Measurements from ENCODE around the gene SIT1.
"Not testable (repeated sequence)": the region's sequence is repeated elsewhere in the genome, so short reads cannot be mapped to it uniquely, and the experiment has no call there.

The SIT1 gene

GRCh38 chr9:35636135-35636876 lies 14.4 kb downstream of the SIT1 start:
- no peak for DNase-seq

GRCh38 chr9:35635730-35636129 lies 15.0 kb downstream of the SIT1 start:
- DNase-seq: no peak

GRCh38 chr9:35629597-35629996 lies 21.1 kb downstream of the SIT1 start:
- no peak for DNase-seq

- no peak for DNase-seq
Measured at GRCh38 chr9:35628389-35628991, 22.2 kb downstream of the SIT1 start.

GRCh38 chr9:35627575-35627974 lies 23.2 kb downstream of the SIT1 start:
- no peak for DNase-seq

GRCh38 chr9:35619800-35620158 lies 31.0 kb downstream of the SIT1 start:
- DNase-seq: no peak

GRCh38 chr9:35618854-35619799 lies 31.6 kb downstream of the SIT1 start:
- no peak for DNase-seq

GRCh38 chr9:35618325-35618727 lies 32.4 kb downstream of the SIT1 start, which contains the start of gene CD72:
Gene CD72, minus strand, starts transcription at chr9:35618413. Its CDS starts 110 bp downstream, at chr9:35618303.
- DNase-seq: no peak

GRCh38 chr9:35617548-35617947 lies 33.2 kb downstream of the SIT1 start:
- DNase-seq: no peak

- DNase-seq: no peak
Measured at GRCh38 chr9:35616681-35617459, 33.9 kb downstream of the SIT1 start.

- no peak for DNase-seq
Measured at GRCh38 chr9:35615981-35616680, 34.6 kb downstream of the SIT1 start.

- DNase-seq: no peak
Measured at GRCh38 chr9:35612843-35613242, 37.9 kb downstream of the SIT1 start.

GRCh38 chr9:35612066-35612465 lies 38.7 kb downstream of the SIT1 start:
- DNase-seq: not testable (repeated sequence)

GRCh38 chr9:35611230-35611797 lies 39.4 kb downstream of the SIT1 start:
- no peak for DNase-seq

- DNase-seq: no peak
Measured at GRCh38 chr9:35609820-35610163, 40.9 kb downstream of the SIT1 start.

GRCh38 chr9:35609001-35609819 lies 41.5 kb downstream of the SIT1 start:
- no peak for DNase-seq

- no peak for DNase-seq
Measured at GRCh38 chr9:35608221-35608620, 42.5 kb downstream of the SIT1 start.

- DNase-seq: no peak
Measured at GRCh38 chr9:35606726-35607125, 44.0 kb downstream of the SIT1 start.

- DNase-seq: no peak
Measured at GRCh38 chr9:35606138-35606504, 44.6 kb downstream of the SIT1 start.

- no peak for DNase-seq
Measured at GRCh38 chr9:35605351-35606137, 45.2 kb downstream of the SIT1 start.

Data from NCI-H226 (cell line).